Activated CD8-positive, alpha-beta memory T cell treated with anti-CD3 and anti-CD28 coated beads, Interleukin-2, amount 50 U/mL, for 24 hours (primary cell): Measurements from ENCODE around the gene RAD54L2.
"Not testable (repeated sequence)": the region's sequence is repeated elsewhere in the genome, so short reads cannot be mapped to it uniquely, and the experiment has no call there.

ENCODE experiments used
- DNase-seq: peaks from one replicate; pipeline ENCODE4 v3.0.0-alpha.2; 2020; ENCODE audit errors: extremely low read depth

Gene RAD54L2

DNA sequence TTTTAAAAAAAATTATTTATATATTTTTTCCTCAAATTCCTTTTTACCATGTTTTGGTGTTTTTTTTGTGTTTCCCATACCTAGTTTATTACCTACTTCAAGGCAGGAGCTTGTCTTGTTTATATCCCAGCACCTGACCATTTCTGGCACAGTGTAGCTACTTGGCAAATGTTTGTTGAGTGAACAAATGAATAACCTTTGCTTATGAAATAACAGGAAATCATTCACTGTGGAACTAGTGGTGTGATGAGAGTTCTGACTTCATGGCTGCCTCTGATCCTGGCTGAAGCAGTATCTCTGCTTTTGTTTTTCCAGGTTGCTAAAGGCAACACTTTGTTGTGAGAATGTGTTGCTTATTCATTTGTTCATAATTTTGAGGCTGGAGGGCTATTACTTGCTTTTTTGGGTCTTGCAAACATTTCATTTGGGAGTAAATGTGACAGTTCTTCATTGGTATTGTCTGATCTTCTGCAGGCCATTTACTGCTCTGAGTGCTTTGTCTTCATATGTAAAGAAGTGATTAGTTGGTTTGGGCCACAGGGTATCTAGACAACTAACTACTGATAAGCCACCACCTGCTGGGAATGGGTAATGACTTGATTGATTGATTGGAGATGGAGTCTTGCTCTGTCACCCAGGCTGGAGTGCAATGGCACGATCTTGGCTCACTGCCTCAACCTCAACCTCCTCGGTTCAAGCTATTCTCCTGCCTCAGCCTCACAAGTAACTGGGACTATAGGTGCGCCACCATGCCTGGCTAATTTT lies 5.7 kb downstream of the RAD54L2 start:
- no peak for DNase-seq

- DNase-seq: no peak
Observed at GRCh38 chr3:51547274-51547673, 8.8 kb downstream of the RAD54L2 start.

GRCh38 chr3:51549311-51549710 lies 10.8 kb downstream of the RAD54L2 start:
- no peak for DNase-seq

GRCh38 chr3:51550080-51550819 lies 11.7 kb downstream of the RAD54L2 start:
- no peak for DNase-seq

GRCh38 chr3:51557993-51558392 lies 19.5 kb downstream of the RAD54L2 start:
- no peak for DNase-seq

- no peak for DNase-seq
Observed at GRCh38 chr3:51559411-51559888, 20.9 kb downstream of the RAD54L2 start.

DNA sequence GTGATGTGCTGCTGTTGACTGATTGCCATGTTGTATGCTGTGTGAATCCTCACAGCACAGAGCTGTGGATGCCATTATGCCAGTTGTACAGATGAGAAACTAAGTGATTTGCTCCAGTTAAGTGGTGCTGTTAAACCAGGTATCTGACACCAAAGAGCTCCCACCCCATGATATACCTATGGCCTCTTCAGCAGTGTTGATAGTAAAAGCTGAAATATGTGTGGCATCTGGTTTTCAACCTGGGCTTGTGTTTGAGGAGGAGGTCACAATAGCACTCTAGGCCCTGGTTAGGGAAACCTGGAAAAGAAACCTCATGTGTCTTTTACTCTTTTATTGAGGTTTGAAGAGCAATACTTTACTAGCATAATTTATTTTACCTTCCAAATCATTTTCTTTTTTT lies 21.4 kb downstream of the RAD54L2 start:
- no peak for DNase-seq

DNA sequence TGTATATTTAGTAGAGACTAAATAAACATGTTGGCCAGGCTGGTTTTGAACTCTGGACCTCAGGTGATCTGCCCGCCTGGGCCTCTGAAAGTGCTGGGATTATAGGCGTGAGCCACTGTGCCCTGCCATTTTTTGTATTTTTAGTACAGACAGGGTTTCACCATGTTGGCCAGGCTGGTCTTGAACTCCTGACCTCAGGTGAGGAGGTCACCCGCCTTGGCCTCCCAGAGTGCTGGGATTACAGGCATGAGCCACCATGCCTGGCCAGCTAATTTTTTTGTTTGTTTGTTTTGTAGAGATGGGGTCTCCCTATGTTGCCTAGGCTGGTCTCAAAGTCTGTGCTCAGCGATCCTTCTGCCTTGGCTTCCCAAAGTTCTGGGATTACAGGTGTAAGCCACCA lies 23.9 kb downstream of the RAD54L2 start:
- not testable (repeated sequence) for DNase-seq

GRCh38 chr3:51568036-51568435 lies 29.5 kb downstream of the RAD54L2 start:
- DNase-seq: no peak

GRCh38 chr3:51568996-51569395 lies 30.5 kb downstream of the RAD54L2 start:
- no peak for DNase-seq

- DNase-seq: no peak
Observed at GRCh38 chr3:51578238-51578637, 39.7 kb downstream of the RAD54L2 start.

DNA sequence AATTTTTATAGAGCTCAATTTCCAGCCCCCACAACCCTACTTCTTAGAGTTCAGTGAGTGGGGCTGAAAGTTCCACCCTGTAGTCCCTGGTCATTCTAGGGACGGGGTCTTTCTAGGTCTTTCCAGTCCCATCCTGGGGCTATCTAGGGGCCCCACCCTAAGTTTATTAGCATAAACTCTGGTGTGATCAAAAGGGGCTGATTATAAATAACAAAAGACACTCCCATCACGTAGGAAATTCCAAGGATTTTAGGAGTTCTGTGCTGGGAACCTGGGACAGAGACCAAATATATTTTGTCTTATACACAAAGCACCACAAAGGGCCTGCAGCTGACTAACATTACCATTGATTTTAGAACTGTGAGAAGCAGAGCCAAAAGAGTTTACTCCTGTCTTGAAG lies 41.9 kb downstream of the RAD54L2 start:
- DNase-seq: no peak

DNA sequence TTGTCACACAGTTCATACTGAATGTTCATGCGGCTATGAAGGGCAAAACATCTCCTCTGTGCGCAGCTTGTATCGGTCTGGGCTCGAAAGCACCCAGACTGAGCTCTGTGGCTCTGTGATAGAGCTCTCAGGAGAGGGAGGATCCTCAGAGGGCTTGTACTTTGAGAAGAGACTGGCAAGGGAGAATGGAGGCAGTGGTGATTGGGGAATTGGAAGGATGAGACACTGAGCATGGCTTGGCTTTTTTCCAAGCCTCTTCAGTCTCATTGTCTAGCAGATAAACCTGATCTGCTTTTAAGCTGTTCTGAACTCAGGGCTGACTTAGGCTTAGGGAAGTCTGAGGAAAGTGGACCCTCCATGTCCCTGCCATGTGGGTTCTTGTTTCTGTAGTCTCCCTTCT lies 43.0 kb downstream of the RAD54L2 start:
- no peak for DNase-seq

GRCh38 chr3:51585197-51585596 lies 46.7 kb downstream of the RAD54L2 start:
- DNase-seq: no peak

GRCh38 chr3:51585871-51586270 lies 47.4 kb downstream of the RAD54L2 start:
- no peak for DNase-seq
